H1 (cell line): ENCODE measurements around the gene MASP1. TPM values are rescaled to one million over a fixed set of nuclear protein-coding genes. Genes with fewer than 3 reads are reported as not detected.
A peak's percentile ranks its signal among the peaks of the same experiment; 100 is the strongest.

Source experiments
- CTCF ChIA-PET: fragments of 300-600 bp; sonication (Branson Sonifier 250); formaldehyde crosslinking; loops from one replicate; lab custom pipeline; 2021; ENCODE audit not compliant: partially characterized antibody; lab: Charles Lee
- POLR2A ChIA-PET: fragments of 300-600 bp; sonication (Branson Sonifier 250); formaldehyde crosslinking; loops from one replicate; lab custom pipeline; 2021; ENCODE audit warnings: inconsistent platforms; ENCODE audit not compliant: partially characterized antibody; lab: Charles Lee
- DNase-seq, 2 experiments: peaks; one replicate each; pipeline versions ENCODE4 v3.0.0 to v3.0.0-alpha.2; 2010 to 2022; ENCODE audit warnings: low spot score in 2 of 2, low read depth in 1 of 2, mixed read lengths in 1 of 2
- FAIRE-seq: peaks from 2 replicates; lab custom pipeline; 2011; peaks lifted over from hg19 to GRCh38; lab: Jason Lieb, UNC
- H2AFZ ChIP-seq: 2 replicates; pipeline ENCODE4 v1.8.1; 2012; ENCODE audit warnings: low read length, inconsistent platforms
- H2AK5ac ChIP-seq: 2 replicates; pipeline ENCODE4 v1.6.1; 2013; ENCODE audit warnings: low read depth, low read length
- H2BK120ac ChIP-seq: replicated peaks from 2 replicates; pipeline ENCODE3; 2013; ENCODE audit warnings: low read depth, low read length, inconsistent platforms
- H2BK12ac ChIP-seq: 2 replicates; pipeline ENCODE4 v1.6.1; 2013; ENCODE audit warnings: low read depth, low read length
- H2BK15ac ChIP-seq: 2 replicates; pipeline ENCODE4 v1.6.1; 2013; ENCODE audit warnings: low read length
- H2BK20ac ChIP-seq: 2 replicates; pipeline ENCODE4 v1.6.1; 2013; ENCODE audit warnings: low read length
- H2BK5ac ChIP-seq: 2 replicates; pipeline ENCODE4 v1.6.1; 2013; ENCODE audit warnings: low read depth, low read length
- H3K14ac ChIP-seq: 2 replicates; pipeline ENCODE4 v1.6.1; 2013; ENCODE audit warnings: inconsistent platforms; ENCODE audit not compliant: insufficient read length
- H3K18ac ChIP-seq: 2 replicates; pipeline ENCODE4 v1.6.1; 2013; ENCODE audit warnings: low read length; ENCODE audit errors: extremely low read depth
- H3K23ac ChIP-seq: 2 replicates; pipeline ENCODE4 v1.6.1; 2013; ENCODE audit warnings: inconsistent platforms; ENCODE audit not compliant: insufficient read length
- H3K23me2 ChIP-seq: 2 replicates; pipeline ENCODE4 v1.6.1; 2013; ENCODE audit warnings: low read depth, low read length
- H3K27ac ChIP-seq: 2 replicates; pipeline ENCODE4 v1.6.1; 2011; ENCODE audit warnings: low read depth, low read length, inconsistent platforms
- H3K27me3 ChIP-seq, 4 experiments: replicated peaks in 1 of 4; 1 replicate in 1 of 4; 2 replicates in 3 of 4; pipeline versions ENCODE4 v1.6.1 to v1.8.1; 2011 to 2013; ENCODE audit warnings: low read length in 3 of 4, mild to moderate bottlenecking in 3 of 4, inconsistent platforms in 2 of 4, mixed read lengths in 2 of 4, moderate library complexity in 1 of 4; ENCODE audit not compliant: control insufficient read depth in 3 of 4, insufficient read depth in 3 of 4; ENCODE audit errors: extremely low read depth in 1 of 4
- H3K36me3 ChIP-seq, 4 experiments: 2 replicates each; pipeline versions ENCODE4 v1.6.1 to v1.8.1; 2011 to 2013; ENCODE audit warnings: mild to moderate bottlenecking in 4 of 4, low read length in 3 of 4, moderate library complexity in 2 of 4, control low read depth in 1 of 4, inconsistent platforms in 1 of 4; ENCODE audit not compliant: insufficient read depth in 4 of 4, control insufficient read depth in 2 of 4
- H3K4ac ChIP-seq: replicated peaks from 2 replicates; pipeline ENCODE3; 2013; ENCODE audit warnings: low read length, low read depth, mixed read lengths, inconsistent platforms; ENCODE audit not compliant: insufficient read length
- H3K4me1 ChIP-seq, 4 experiments: replicated peaks in 1 of 4; 1 replicate in 1 of 4; 2 replicates in 3 of 4; pipeline versions ENCODE4 v1.6.1 to v1.8.1; 2011 to 2013; ENCODE audit warnings: low read length in 3 of 4, inconsistent platforms in 2 of 4, mixed read lengths in 1 of 4; ENCODE audit not compliant: insufficient read depth in 4 of 4, control insufficient read depth in 3 of 4
- H3K4me2 ChIP-seq, 2 experiments: 2 replicates each; pipeline versions ENCODE4 v1.6.1 to v1.8.1; 2011 to 2013; ENCODE audit warnings: low read depth in 2 of 2, low read length in 2 of 2, control low read depth in 1 of 2, inconsistent platforms in 1 of 2, mild to moderate bottlenecking in 1 of 2; ENCODE audit not compliant: insufficient read depth in 1 of 2
- H3K4me3 ChIP-seq, 4 experiments: fragments of 200-600, 300-600 bp in 1 of 4; sonication (generic), shearing (Covaris generic), sonication (Bioruptor Twin) in 1 of 4; 2 replicates each; pipeline versions ENCODE4 v1.5.1 to v1.8.1; 2011 to 2016; ENCODE audit warnings: low read length in 4 of 4, low read depth in 3 of 4, control low read depth in 2 of 4, inconsistent platforms in 2 of 4, mild to moderate bottlenecking in 2 of 4, mixed read lengths in 1 of 4, moderate library complexity in 1 of 4; ENCODE audit not compliant: insufficient read depth in 2 of 4; ENCODE audit errors: extremely low read depth in 1 of 4
- H3K56ac ChIP-seq: replicated peaks from 2 replicates; pipeline ENCODE3; 2013; ENCODE audit warnings: low read depth, mild to moderate bottlenecking, mixed read lengths, low read length, inconsistent platforms; ENCODE audit not compliant: insufficient read length
- H3K79me1 ChIP-seq: 2 replicates; pipeline ENCODE4 v1.6.1; 2013; ENCODE audit warnings: low read depth, low read length, control low read depth
- H3K79me2 ChIP-seq, 2 experiments: 2 replicates each; pipeline versions ENCODE4 v1.6.1 to v1.8.1; 2012 to 2013; ENCODE audit warnings: low read length in 2 of 2, mild to moderate bottlenecking in 2 of 2, inconsistent platforms in 1 of 2; ENCODE audit not compliant: insufficient read depth in 2 of 2, control insufficient read depth in 1 of 2
- H3K9ac ChIP-seq, 4 experiments: replicated peaks in 1 of 4; 1 replicate in 1 of 4; 2 replicates in 3 of 4; pipeline versions ENCODE4 v1.6.1 to v1.8.1; 2011 to 2013; ENCODE audit warnings: low read depth in 3 of 4, low read length in 3 of 4, control low read depth in 2 of 4, mild to moderate bottlenecking in 2 of 4, moderate library complexity in 2 of 4, inconsistent platforms in 1 of 4; ENCODE audit errors: extremely low read depth in 1 of 4
- H3K9me3 ChIP-seq, 2 experiments: 2 replicates each; pipeline versions ENCODE4 v1.6.1 to v1.8.1; 2012 to 2013; ENCODE audit warnings: mild to moderate bottlenecking in 2 of 2, moderate library complexity in 2 of 2, control low read depth in 1 of 2, inconsistent platforms in 1 of 2, low read depth in 1 of 2, low read length in 1 of 2, mixed read lengths in 1 of 2; ENCODE audit not compliant: insufficient read depth in 2 of 2
- H4K20me1 ChIP-seq, 2 experiments: replicated peaks in 1 of 2; 2 replicates each; pipeline versions ENCODE3 to v1.8.1; 2011 to 2013; ENCODE audit warnings: inconsistent platforms in 2 of 2, low read length in 2 of 2, mild to moderate bottlenecking in 1 of 2; ENCODE audit not compliant: insufficient read depth in 2 of 2, control insufficient read depth in 1 of 2
- H4K5ac ChIP-seq: 2 replicates; pipeline ENCODE4 v1.6.1; 2013; ENCODE audit warnings: low read length, low read depth, mixed read lengths, inconsistent platforms; ENCODE audit not compliant: insufficient read length
- H4K8ac ChIP-seq: 2 replicates; pipeline ENCODE4 v1.8.0; 2013; ENCODE audit warnings: mild to moderate bottlenecking, moderate library complexity, low read length, inconsistent platforms; ENCODE audit not compliant: insufficient read depth; ENCODE audit errors: extremely low read depth
- H4K91ac ChIP-seq: replicated peaks from 2 replicates; pipeline ENCODE3; 2013; ENCODE audit warnings: low read length, mixed read lengths, inconsistent platforms; ENCODE audit not compliant: insufficient read length
- BRCA1 ChIP-seq: IDR thresholded peaks from 2 replicates; pipeline ENCODE4 v1.6.1; 2012; ENCODE audit warnings: low read depth, low read length, improper control_type of control experiment
- JUN ChIP-seq: IDR thresholded peaks from 2 replicates; pipeline ENCODE4 v1.6.1; 2011; ENCODE audit warnings: low read depth, mild to moderate bottlenecking, improper control_type of control experiment, low read length
- KDM1A ChIP-seq: fragments of 200-600, 300-600 bp; sonication (generic); IDR thresholded peaks from 2 replicates; pipeline ENCODE4 v1.7.1; 2016; ENCODE audit warnings: mild to moderate bottlenecking, low read length, borderline replicate concordance
- NRF1 ChIP-seq: IDR thresholded peaks from 2 replicates; pipeline ENCODE4 v1.6.1; 2011; ENCODE audit warnings: mild to moderate bottlenecking, low read depth, low read length, improper control_type of control experiment
- POU5F1 ChIP-seq: IDR thresholded peaks from 2 replicates; pipeline ENCODE4 v1.6.1; 2011; ENCODE audit warnings: low read depth, mild to moderate bottlenecking, low read length, moderate library complexity
- RBBP5 ChIP-seq: IDR thresholded peaks from 2 replicates; pipeline ENCODE4 v1.7.1; 2012; ENCODE audit warnings: low read depth, mild to moderate bottlenecking, inconsistent platforms, low read length, moderate library complexity, borderline replicate concordance
- RNF2 ChIP-seq: fragments of 200-900, 300-1000 bp; sonication (generic); IDR thresholded peaks from 2 replicates; pipeline ENCODE4 v1.7.1; 2016; ENCODE audit warnings: borderline replicate concordance, low read depth, mild to moderate bottlenecking, antibody characterized with exemption, low read length; ENCODE audit not compliant: poor library complexity, severe bottlenecking; ENCODE audit errors: missing control alignments
- SRF ChIP-seq: IDR thresholded peaks from 2 replicates; pipeline ENCODE4 v1.6.1; 2011; ENCODE audit warnings: mild to moderate bottlenecking, low read depth, low read length, moderate library complexity
- ZNF274 ChIP-seq: IDR thresholded peaks from 2 replicates; pipeline ENCODE4 v1.7.0; 2012; ENCODE audit warnings: low read length, borderline replicate concordance; ENCODE audit errors: extremely low read depth
- WGBS, 2 experiments: shearing (Covaris generic) in 1 of 2; methylation state at CpG; one replicate each; pipeline versions ENCODE4 v1.1.6 to v1.1.7; 2013 to 2015; ENCODE audit warnings: low lambda C conversion rate in 2 of 2, mixed read lengths in 2 of 2, inconsistent platforms in 1 of 2, low coverage in 1 of 2, missing lambda C conversion rate in 1 of 2; ENCODE audit not compliant: insufficient replicate concordance in 2 of 2, insufficient coverage in 1 of 2, insufficient read length in 1 of 2; ENCODE audit errors: extremely low coverage in 1 of 2, missing lambda C conversion rate in 1 of 2; 5-methylcytosine and 5-hydroxymethylcytosine counted together
- polyA plus RNA-seq, 7 experiments: library from polyadenylated mRNA; depleted of rRNA in 3 of 7; stranded (reverse) in 5 of 7; unstranded in 2 of 7; fragments of >200 nt in 5 of 7; fragments of 200-250 nt in 2 of 7; gene quantifications; 1 replicate in 5 of 7; 2 replicates in 1 of 7; 4 replicates in 1 of 7; pipeline versions ENCODE4 v1.2.1 to v1.2.3, GENCODE V29; 2011 to 2013; ENCODE audit warnings: missing spikeins in 2 of 7, mixed read lengths in 2 of 7
- total RNA-seq: library from RNA; stranded (reverse); fragmentation: NEBNext Ultra II Directional; extraction: Animal tissue kit (Norgen Biotek cat#: 25700); gene quantifications from 2 replicates; pipeline ENCODE4 v1.2.1, GENCODE V29; 2021

MASP1 gene
- total and polyA plus RNA-seq, 2 of the 8 experiments (the other 6 are each of a cell fraction or from before 2014, with no cell fraction given), result 2.7 to 3.5 TPM

- Histone ChIP-seq H3K79me1 (no peaks in the 10 kb centered on the region), H3K18ac (no peak overlapping the region), H3K9ac (no peak overlapping the region), H3K79me2 (no peaks in the 10 kb centered on the region), H2AK5ac (peak overlapping the region; percentile 6; the same call in 1 of the 2 replicates), H3K14ac (no peak overlapping the region), H3K4me3 (no peak overlapping the region), H3K4me2 (no peak overlapping the region), H4K20me1 (no peaks in the 10 kb centered on the region), H2AFZ (no peak overlapping the region), H3K27me3 (no peaks in the 10 kb centered on the region), H3K23me2 (no peaks in the 10 kb centered on the region), H4K91ac (no peak overlapping the region), H4K8ac (no peak overlapping the region), H3K4ac (no peak overlapping the region), H4K5ac (no peak overlapping the region), H3K9me3 (no peaks in the 10 kb centered on the region), H3K56ac (no peak overlapping the region), H3K23ac (no peak overlapping the region), H3K27ac (no peak overlapping the region), H2BK15ac (no peak overlapping the region), H3K4me1 (no peaks in the 10 kb centered on the region), H3K36me3 (no peaks in the 10 kb centered on the region), H2BK20ac (no peak overlapping the region), H2BK12ac (no peak overlapping the region), H2BK5ac (no peak overlapping the region), H2BK120ac (no peak overlapping the region)
- FAIRE-seq (no peak), DNase-seq (no peak)
- 100% methylated on average over 2 of the region's 2 CpGs; no CpG with 5 or more reads in 1 of the 2 experiments for WGBS, 2 experiments
- no peak for TF ChIP-seq RBBP5
- TF ChIP-seq NRF1, result no peak
- no peak for TF ChIP-seq ZNF274
- no peak for TF ChIP-seq KDM1A
- TF ChIP-seq BRCA1, result no peak
- no peak for TF ChIP-seq POU5F1
- TF ChIP-seq RNF2, result no peak
- no peak for TF ChIP-seq JUN
- no peak for TF ChIP-seq SRF
- POLR2A ChIA-PET, result interaction anchor here (0.6 kb wide), 1 partner anchor 63 kb away, joined by 3 read pairs; the partner anchor contains the start of gene MASP1
- CTCF ChIA-PET, result interaction anchor here (1.4 to 15.7 kb wide), 3 partner anchors 9 to 92 kb away, joined by 5 to 236 read pairs (median 9); no protein-coding TSS in a partner anchor
Observed at GRCh38 chr3:187228740-187229139, 62.8 kb downstream of the MASP1 start.
